NOMO-1 (cell line): ENCODE measurements around the gene JAKMIP1.

Source experiments
- DNase-seq, 2 experiments: peaks; one replicate each; lab custom pipeline; 2025; ENCODE audit not compliant: unreplicated experiment in 2 of 2; lab: John Stamatoyannopoulos, UW

JAKMIP1 gene

GRCh38 chr4:6049278-6049677, 151.1 kb downstream of the JAKMIP1 start:
- no peak for DNase-seq

GRCh38 chr4:6048537-6048936, 151.8 kb downstream of the JAKMIP1 start:
- no peak for DNase-seq

- no peak for DNase-seq
These were observed 153.1 kb downstream of the JAKMIP1 start for GRCh38 chr4:6047130-6047673.

GRCh38 chr4:6046526-6047129, 153.7 kb downstream of the JAKMIP1 start:
- no peak for DNase-seq

GRCh38 chr4:6044805-6045204, 155.5 kb downstream of the JAKMIP1 start:
- no peak for DNase-seq

- DNase-seq: no peak
These were observed 156.1 kb downstream of the JAKMIP1 start for GRCh38 chr4:6044276-6044675.

GRCh38 chr4:6043843-6044242, 156.5 kb downstream of the JAKMIP1 start:
- no peak for DNase-seq

- DNase-seq: no peak
These were observed 157.2 kb downstream of the JAKMIP1 start for GRCh38 chr4:6043188-6043587.

- no peak for DNase-seq
These were observed 157.9 kb downstream of the JAKMIP1 start for GRCh38 chr4:6042293-6043063.

GRCh38 chr4:6041800-6042199, 158.5 kb downstream of the JAKMIP1 start:
- no peak for DNase-seq

- no peak for DNase-seq
These were observed 161.6 kb downstream of the JAKMIP1 start for GRCh38 chr4:6038711-6039110.

- no peak for DNase-seq
These were observed 164.6 kb downstream of the JAKMIP1 start for GRCh38 chr4:6035786-6036185.

GRCh38 chr4:6033381-6033780, 167.0 kb downstream of the JAKMIP1 start:
- DNase-seq: no peak

GRCh38 chr4:6032249-6033244, 167.8 kb downstream of the JAKMIP1 start:
- no peak for DNase-seq

GRCh38 chr4:6031846-6032245, 168.5 kb downstream of the JAKMIP1 start:
- no peak for DNase-seq

- DNase-seq: no peak
These were observed 169.7 kb downstream of the JAKMIP1 start for GRCh38 chr4:6030679-6031078.

GRCh38 chr4:6029254-6029653, 171.1 kb downstream of the JAKMIP1 start:
- DNase-seq: no peak

- DNase-seq: no peak
These were observed 172.2 kb downstream of the JAKMIP1 start for GRCh38 chr4:6028168-6028567.

- no peak for DNase-seq
These were observed 173.0 kb downstream of the JAKMIP1 start for GRCh38 chr4:6027392-6027791.

GRCh38 chr4:6024313-6024960, 175.9 kb downstream of the JAKMIP1 start:
- DNase-seq: no peak
